SH-SY5Y (cell line): ENCODE results near the gene RUFY2.

Experiments used
- GATA2 ChIP-seq: IDR thresholded peaks from 2 replicates; pipeline ENCODE4 v1.6.1; 2011; ENCODE audit warnings: mild to moderate bottlenecking, low read depth, low read length
- GATA3 ChIP-seq: IDR thresholded peaks from 2 replicates; pipeline ENCODE4 v1.6.1; 2011; ENCODE audit warnings: low read depth, mild to moderate bottlenecking, low read length, moderate library complexity

DNA sequence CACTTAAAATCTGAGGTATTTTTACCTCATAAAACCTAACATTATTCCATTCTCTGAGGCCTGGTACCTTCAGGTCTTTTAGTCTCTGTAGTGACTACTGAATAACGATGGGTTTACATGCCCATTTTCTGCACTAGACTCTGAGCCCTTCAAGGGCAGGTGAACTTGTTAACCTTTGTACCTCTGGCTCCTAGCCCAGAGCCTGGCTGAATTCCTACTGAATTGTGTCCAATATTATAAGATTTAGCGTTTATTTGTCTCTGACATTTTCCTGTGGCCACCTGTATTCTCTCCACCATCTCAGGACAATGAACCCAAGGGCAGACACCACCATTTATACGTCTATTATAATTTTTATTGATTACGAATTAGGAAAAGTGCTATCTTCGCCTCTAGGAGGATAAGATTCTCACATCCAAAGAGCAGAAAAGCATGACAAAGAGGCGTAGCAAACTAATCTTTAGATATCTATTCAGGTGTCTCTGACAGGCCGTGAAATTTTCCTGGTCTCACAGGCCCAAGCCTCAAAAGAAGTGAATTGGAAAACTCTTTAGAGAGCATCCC, 103.1 kb downstream of the RUFY2 start:
- TF ChIP-seq GATA2 = no peak
- TF ChIP-seq GATA3 = no peak
